Pulmonary artery endothelial cell (primary cell): Measurements from ENCODE around the gene ZP3. TPM values are rescaled to one million over a fixed set of nuclear protein-coding genes. Genes with fewer than 3 reads are reported as not detected.
"Not testable (repeated sequence)": the region's sequence is repeated elsewhere in the genome, so short reads cannot be mapped to it uniquely, and the experiment has no call there.

ENCODE experiments used
- DNase-seq: peaks from one replicate; pipeline ENCODE4 v3.0.0-alpha.2; 2011; ENCODE audit warnings: low read depth, low spot score
- total RNA-seq: library from RNA; depleted of rRNA; stranded (reverse); fragments of >200 nt; gene quantifications from 2 replicates; pipeline ENCODE4 v1.2.3, GENCODE V29; 2014

Gene ZP3
- total RNA-seq, 1 donor from 2014 or later = 1.3 TPM

- no peak for DNase-seq
Measured at GRCh38 chr7:76403780-76404494, 20.8 kb upstream of the ZP3 start.

- DNase-seq = no peak
Measured at GRCh38 chr7:76405738-76406137, 19.0 kb upstream of the ZP3 start.

GRCh38 chr7:76407718-76408117 lies 17.0 kb upstream of the ZP3 start:
- DNase-seq = no peak

- DNase-seq = no peak
Measured at GRCh38 chr7:76408121-76408560, 16.6 kb upstream of the ZP3 start.

GRCh38 chr7:76409537-76409936 lies 15.2 kb upstream of the ZP3 start, which contains the start of gene SSC4D:
Gene SSC4D, minus strand, starts transcription at chr7:76409697. Its CDS starts 5,258 bp downstream, at chr7:76404439.
- DNase-seq = no peak

- no peak for DNase-seq
Measured at GRCh38 chr7:76411626-76412025, 13.1 kb upstream of the ZP3 start.

- no peak for DNase-seq
Measured at GRCh38 chr7:76412249-76412648, 12.5 kb upstream of the ZP3 start.

GRCh38 chr7:76417654-76418310 lies 7.0 kb upstream of the ZP3 start:
- DNase-seq = not testable (repeated sequence)

- peak; percentile 52 for DNase-seq
Measured at GRCh38 chr7:76421097-76421496, 3.7 kb upstream of the ZP3 start.

- no peak for DNase-seq
Measured at GRCh38 chr7:76423666-76424412, 911 bp upstream of the ZP3 start.

- DNase-seq = no peak
Measured at GRCh38 chr7:76425156-76425555, 406 bp downstream of the ZP3 start.

GRCh38 chr7:76425558-76425957 lies 808 bp downstream of the ZP3 start:
- DNase-seq = not testable (repeated sequence)

- DNase-seq = no peak
Measured at GRCh38 chr7:76426246-76426645, 1.5 kb downstream of the ZP3 start.

- no peak for DNase-seq
Measured at GRCh38 chr7:76427635-76428034, 2.9 kb downstream of the ZP3 start.

GRCh38 chr7:76428149-76428823 lies 3.5 kb downstream of the ZP3 start:
- no peak for DNase-seq

GRCh38 chr7:76428868-76429805 lies 4.4 kb downstream of the ZP3 start:
- no peak for DNase-seq

GRCh38 chr7:76430211-76430610 lies 5.5 kb downstream of the ZP3 start:
- DNase-seq = no peak

GRCh38 chr7:76430836-76431235 lies 6.1 kb downstream of the ZP3 start:
- DNase-seq = no peak

GRCh38 chr7:76437873-76438272 lies 13.1 kb downstream of the ZP3 start:
- DNase-seq = peak; percentile 55

- DNase-seq = not testable (repeated sequence)
Measured at GRCh38 chr7:76439120-76439888, 14.6 kb downstream of the ZP3 start.
